ENCODE results near the gene IDE. TPM values are rescaled to one million over a fixed set of nuclear protein-coding genes. Genes with fewer than 3 reads are reported as not detected.

The IDE gene
- total RNA-seq, 6 donors from 2014 or later: 12.4 to 38.4 (median 27.1) TPM

DNA sequence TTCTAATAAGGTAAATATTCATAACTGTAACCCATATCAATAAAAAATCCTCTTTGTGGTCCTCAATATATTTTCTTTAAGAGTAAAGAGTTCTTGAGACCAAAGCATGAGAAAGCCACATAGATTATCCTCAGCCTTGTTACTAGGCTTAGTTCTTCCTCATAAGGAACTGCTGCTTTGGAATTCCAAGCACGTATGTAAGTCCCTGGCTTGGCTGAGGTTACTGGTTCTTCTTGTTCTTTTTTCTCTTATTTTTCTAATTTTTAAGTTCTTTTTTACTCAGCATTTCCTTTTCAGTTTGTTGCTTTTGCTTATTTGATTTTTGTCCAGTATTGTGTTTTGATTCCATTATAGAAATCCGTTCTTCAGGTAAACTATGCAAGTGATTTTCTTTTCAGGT, 155.7 kb downstream of the IDE start:
- ATAC-seq (ENCODE audit: low FRiP score in 2 of 2): no peak
- H3K36me3 ChIP-seq: no peaks in the 10 kb centered on the region
- peaks cover 0 to 12% (median 7%) of the 10 kb centered on the region in 4 donors for H3K4me1 ChIP-seq
- 80 to 87% methylated on average over 2 of the region's 2 CpGs for WGBS, 2 donors
- no peaks in the 10 kb centered on the region for H3K9me3 ChIP-seq
- H3K4me3 ChIP-seq: no peak overlapping the region
- TF ChIP-seq POLR2AphosphoS5 (IDR thresholded peaks at IDR 0.05) (no peak), POLR2A (IDR thresholded peaks at IDR 0.05) (no peak)
- TF ChIP-seq, protein P1, sequence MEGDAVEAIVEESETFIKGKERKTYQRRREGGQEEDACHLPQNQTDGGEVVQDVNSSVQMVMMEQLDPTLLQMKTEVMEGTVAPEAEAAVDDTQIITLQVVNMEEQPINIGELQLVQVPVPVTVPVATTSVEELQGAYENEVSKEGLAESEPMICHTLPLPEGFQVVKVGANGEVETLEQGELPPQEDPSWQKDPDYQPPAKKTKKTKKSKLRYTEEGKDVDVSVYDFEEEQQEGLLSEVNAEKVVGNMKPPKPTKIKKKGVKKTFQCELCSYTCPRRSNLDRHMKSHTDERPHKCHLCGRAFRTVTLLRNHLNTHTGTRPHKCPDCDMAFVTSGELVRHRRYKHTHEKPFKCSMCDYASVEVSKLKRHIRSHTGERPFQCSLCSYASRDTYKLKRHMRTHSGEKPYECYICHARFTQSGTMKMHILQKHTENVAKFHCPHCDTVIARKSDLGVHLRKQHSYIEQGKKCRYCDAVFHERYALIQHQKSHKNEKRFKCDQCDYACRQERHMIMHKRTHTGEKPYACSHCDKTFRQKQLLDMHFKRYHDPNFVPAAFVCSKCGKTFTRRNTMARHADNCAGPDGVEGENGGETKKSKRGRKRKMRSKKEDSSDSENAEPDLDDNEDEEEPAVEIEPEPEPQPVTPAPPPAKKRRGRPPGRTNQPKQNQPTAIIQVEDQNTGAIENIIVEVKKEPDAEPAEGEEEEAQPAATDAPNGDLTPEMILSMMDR (IDR thresholded peaks at IDR 0.05): no peak
- no peak overlapping the region for H3K27ac ChIP-seq
- no peaks in the 10 kb centered on the region for H3K27me3 ChIP-seq
- no peak for DNase-seq

DNA sequence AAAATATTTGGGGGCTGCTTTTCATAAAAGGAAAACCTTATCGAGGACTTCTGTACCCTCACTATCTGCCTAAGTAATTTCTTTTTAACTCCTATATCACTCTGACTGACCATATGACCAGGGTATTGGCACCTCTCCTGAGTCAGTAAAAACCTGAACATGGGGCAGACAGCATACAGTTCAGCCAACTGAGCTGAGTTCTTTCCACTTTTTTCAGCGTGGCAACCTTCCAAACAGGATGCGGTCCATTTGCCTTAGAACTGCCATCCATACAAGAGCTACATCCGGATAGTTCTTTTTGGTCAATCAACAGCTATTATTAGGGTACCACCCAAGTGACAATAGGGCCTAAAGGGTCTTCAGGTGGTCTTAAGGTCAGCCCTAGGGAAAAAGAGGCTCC, 160.4 kb downstream of the IDE start:
- no peak for ATAC-seq (ENCODE audit: low FRiP score in 2 of 2)
- 66 to 74% methylated on average over 4 of the region's 4 CpGs for WGBS, 2 donors

DNA sequence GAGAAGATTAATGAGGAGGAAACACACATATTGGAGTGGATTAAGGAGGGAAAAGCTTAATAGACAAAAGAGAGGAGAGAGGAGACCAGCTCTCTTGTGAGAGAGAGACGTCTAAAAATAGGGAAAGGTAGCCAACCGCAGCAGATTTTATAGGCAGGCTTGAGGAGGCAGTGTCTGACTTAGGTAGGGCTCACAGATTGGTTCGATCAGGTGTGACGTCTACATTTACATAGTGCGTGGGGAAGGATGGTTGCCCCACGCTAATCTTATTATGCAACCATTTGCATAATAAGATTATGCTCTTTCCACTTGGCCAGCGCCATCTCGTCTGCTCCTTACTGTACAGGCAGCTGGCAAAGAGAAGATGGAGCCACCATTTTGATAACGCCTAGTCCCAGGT, 160.9 kb downstream of the IDE start:
- H3K4me1 ChIP-seq: no peaks in the 10 kb centered on the region
- no peaks in the 10 kb centered on the region for H3K36me3 ChIP-seq
- DNase-seq: no peak
- no peak for ATAC-seq (ENCODE audit: low FRiP score in 2 of 2)
- H3K9me3 ChIP-seq: no peaks in the 10 kb centered on the region
- H3K4me3 ChIP-seq: no peak overlapping the region
- H3K27me3 ChIP-seq: no peaks in the 10 kb centered on the region
- no peak overlapping the region for H3K27ac ChIP-seq
- 86 to 89% methylated on average over 9 of the region's 9 CpGs for WGBS, 2 donors
- TF ChIP-seq EP300 (IDR thresholded peaks at IDR 0.05) (no peak), POLR2AphosphoS5 (IDR thresholded peaks at IDR 0.05) (no peak), POLR2A (IDR thresholded peaks at IDR 0.05) (no peak)
- TF ChIP-seq, protein P1 (IDR thresholded peaks at IDR 0.05): no peak

More for the DNA sequence above, 160.4 kb downstream of the IDE start:
- DNase-seq: no peak
- no peaks in the 10 kb centered on the region for H3K9me3 ChIP-seq
- H3K4me1 ChIP-seq: no peaks in the 10 kb centered on the region
- no peaks in the 10 kb centered on the region for H3K27me3 ChIP-seq
- TF ChIP-seq EP300 (IDR thresholded peaks at IDR 0.05): no peak
- TF ChIP-seq POLR2AphosphoS5 (IDR thresholded peaks at IDR 0.05): no peak
- TF ChIP-seq POLR2A (IDR thresholded peaks at IDR 0.05): no peak
- TF ChIP-seq, protein P1 (IDR thresholded peaks at IDR 0.05): no peak
- H3K4me3 ChIP-seq: no peak overlapping the region
- H3K27ac ChIP-seq: no peak overlapping the region
- no peaks in the 10 kb centered on the region for H3K36me3 ChIP-seq

DNA sequence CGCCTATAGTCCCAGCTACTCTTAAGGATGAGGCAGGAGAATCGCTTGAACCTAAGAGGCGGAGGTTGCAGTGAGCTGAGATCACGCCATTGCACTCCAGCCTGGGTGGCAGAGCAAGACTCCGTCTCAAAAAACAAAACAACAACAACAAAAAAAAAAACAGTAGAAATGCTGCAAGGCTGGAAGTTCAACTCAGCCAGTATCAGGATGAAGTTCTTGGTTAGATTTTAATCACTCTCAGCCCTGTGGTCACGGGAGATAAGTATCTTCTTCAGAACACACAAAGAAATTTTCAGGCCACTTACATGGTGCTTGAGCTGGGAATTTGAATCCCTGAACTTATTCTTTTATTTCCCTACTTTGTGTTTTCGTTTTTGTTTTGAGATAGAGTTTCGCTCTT, 162.5 kb downstream of the IDE start:
- TF ChIP-seq EP300 (IDR thresholded peaks at IDR 0.05) (no peak), POLR2A (IDR thresholded peaks at IDR 0.05) (no peak), POLR2AphosphoS5 (IDR thresholded peaks at IDR 0.05) (no peak)
- TF ChIP-seq, protein P1 (IDR thresholded peaks at IDR 0.05): no peak
- ATAC-seq (ENCODE audit: low FRiP score in 2 of 2): no peak
- no peak for DNase-seq
- H3K9me3 ChIP-seq: no peaks in the 10 kb centered on the region
- no peaks in the 10 kb centered on the region for H3K4me1 ChIP-seq
- H3K27me3 ChIP-seq: no peaks in the 10 kb centered on the region
- no peaks in the 10 kb centered on the region for H3K36me3 ChIP-seq
- WGBS, 2 donors: 88 to 93% methylated on average over 8 of the region's 8 CpGs
- H3K4me3 ChIP-seq: no peak overlapping the region
- H3K27ac ChIP-seq: no peak overlapping the region

DNA sequence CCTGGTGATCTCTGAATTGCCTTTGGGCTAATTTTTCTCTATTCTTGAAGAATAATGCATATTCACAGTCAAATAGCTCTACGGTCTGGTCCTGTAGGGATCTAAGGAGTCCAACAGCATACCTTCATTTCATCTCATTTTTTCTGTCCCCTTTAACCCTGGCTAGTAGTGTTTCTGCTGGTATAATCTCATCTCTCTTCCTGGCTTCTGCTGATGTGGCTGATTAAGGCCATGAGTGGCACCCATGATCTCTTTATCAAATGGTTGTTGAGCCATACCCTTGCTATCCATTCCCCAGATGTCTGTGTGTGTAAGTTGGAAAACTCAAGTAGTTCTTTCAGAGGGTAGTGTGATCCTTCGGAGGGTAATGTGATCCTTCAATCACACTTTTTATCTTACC, 163.4 kb downstream of the IDE start:
- H3K27me3 ChIP-seq: no peaks in the 10 kb centered on the region
- no peaks in the 10 kb centered on the region for H3K9me3 ChIP-seq
- ATAC-seq (ENCODE audit: low FRiP score in 2 of 2) (no peak), DNase-seq (no peak)
- WGBS, 2 donors: 85 to 90% methylated on average over 2 of the region's 2 CpGs
- H3K27ac ChIP-seq: no peak overlapping the region
- H3K4me1 ChIP-seq: no peaks in the 10 kb centered on the region
- H3K4me3 ChIP-seq: no peak overlapping the region
- TF ChIP-seq POLR2A (IDR thresholded peaks at IDR 0.05): no peak
- TF ChIP-seq POLR2AphosphoS5 (IDR thresholded peaks at IDR 0.05): no peak
- TF ChIP-seq, protein P1 (IDR thresholded peaks at IDR 0.05): no peak
- TF ChIP-seq EP300 (IDR thresholded peaks at IDR 0.05): no peak
- H3K36me3 ChIP-seq: no peaks in the 10 kb centered on the region

All from upper lobe of left lung (tissue), 6 donors.